NCI-H2029 (cell line): Measurements from ENCODE around the gene FKBP4.

Experiments used
- DNase-seq: peaks from one replicate; lab custom pipeline; 2025; lab: John Stamatoyannopoulos, UW

The FKBP4 gene

DNA sequence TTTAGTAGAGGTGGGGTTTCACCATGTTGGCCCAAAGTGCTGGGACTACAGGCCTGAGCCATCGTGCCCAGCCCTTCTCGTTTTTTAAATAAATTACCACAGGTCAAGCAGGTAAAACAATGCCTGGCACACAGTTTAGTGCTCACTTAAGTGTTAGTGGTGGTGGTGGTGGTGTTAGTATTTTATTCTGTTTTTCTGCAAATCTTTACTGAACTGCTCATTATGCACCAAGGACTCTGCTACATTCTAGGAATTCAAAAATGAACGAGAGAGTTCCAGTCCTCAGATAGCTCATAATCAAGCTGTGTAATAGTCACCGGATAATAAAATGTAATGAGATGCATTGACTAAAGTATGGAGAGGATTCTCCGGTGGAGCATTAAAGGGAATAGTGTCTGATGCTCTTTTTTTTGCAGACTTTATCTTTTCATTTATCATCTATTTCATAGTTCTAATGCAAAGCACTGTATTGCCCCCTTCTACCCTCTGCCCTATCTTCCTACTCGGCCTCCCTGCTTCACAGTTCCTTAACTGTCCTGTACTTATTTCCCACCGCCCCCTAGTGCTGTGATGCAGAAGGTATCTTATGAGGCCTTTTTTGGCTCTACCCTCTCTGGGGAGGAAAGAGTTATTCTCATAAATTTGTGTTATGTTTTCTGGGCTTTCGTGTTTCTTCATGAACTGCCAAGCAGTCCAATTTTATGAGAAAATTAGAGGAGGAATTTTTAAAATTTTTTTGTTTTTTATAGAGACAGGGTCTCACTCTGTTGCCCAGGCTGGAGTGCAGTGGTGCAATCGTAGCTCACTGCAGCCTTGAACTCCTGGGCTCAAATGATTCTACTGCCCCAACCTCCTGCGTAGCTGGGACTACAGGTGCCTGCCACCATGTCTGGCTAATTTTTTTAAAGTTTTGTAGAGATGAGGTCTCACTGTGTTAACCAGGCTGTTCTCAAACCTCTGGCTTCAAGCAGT, 18.7 kb downstream of the FKBP4 start:
- peak; percentile 47 for DNase-seq

DNA sequence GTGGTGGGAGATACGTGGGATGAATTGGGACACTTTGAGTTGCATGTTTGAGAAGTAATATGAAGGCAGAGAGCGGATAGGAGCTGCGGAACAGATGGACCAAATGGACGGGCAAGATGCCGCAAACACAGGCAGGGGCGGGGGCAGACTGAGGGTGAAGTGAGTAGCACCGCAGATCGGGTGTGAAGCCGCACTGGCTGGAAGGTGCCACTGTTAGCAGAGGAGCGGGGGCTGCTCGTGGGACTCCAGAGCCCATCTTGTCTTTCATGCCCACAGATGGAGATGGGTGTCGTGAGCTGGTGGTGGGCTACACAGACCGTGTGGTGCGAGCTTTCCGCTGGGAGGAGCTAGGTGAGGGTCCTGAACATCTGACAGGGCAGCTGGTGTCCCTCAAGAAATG, 25.0 kb downstream of the FKBP4 start:
- DNase-seq: no peak

GRCh38 chr12:2820432-2820831, 25.7 kb downstream of the FKBP4 start:
- DNase-seq: no peak

DNA sequence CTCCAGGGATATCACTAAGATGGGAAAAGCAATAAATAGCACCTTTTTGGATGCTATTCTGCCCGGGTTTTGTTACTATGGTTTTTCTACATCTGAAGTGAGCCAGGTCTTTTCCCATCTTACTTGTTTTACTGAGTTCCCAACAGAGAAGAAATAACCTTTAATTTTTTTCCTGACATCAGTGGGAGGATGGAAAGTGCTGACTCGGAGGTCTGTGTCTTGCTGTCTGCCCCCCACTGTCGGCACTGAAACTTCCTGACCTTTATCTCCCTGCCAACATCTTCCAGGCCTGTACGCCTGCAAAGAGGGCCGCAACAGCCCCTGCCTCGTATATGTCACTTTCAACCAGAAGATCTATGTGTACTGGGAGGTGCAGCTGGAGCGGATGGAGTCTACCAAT, 28.7 kb downstream of the FKBP4 start:
- DNase-seq: no peak

DNA sequence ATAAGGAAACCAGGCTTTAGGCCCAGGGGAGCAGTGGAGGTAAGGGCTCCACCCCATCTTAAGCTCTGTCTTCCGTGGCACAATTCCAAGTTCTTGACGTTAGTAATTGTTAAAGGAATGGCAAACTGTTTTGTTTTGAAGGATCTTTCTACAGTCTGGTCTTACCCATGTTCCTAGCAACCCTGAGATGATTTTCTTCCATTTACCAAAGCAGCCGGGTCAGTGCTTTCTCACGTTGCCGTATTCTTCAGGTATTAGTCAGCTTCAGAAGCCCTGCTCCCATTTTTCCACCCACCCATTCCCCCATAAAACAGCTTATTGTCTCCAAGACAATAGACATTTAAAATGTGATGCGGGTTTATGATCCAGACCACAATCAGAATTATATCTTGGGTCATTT, 29.8 kb downstream of the FKBP4 start:
- no peak for DNase-seq

- DNase-seq: no peak
Observed at GRCh38 chr12:2825132-2825531, 30.4 kb downstream of the FKBP4 start.

DNA sequence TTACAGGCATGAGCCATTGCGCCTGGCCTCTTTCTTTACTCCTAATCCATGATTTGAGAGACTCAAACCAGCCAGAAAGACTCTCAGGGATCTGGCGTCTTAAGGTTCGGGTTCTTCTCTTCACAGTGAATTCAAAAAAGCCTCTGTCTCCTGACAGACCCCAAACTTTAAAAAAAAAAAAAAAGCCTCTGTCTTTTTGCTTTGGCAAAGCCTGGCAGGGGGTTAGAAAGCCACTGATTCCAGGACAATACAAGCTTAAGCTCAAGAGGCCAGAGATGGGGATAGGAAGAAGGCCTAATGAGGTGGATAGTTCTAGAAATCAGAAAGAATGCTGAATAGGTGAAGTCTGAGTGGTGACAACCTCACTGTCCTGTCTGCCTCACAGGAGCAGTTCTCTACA, 31.3 kb downstream of the FKBP4 start:
- no peak for DNase-seq

DNA sequence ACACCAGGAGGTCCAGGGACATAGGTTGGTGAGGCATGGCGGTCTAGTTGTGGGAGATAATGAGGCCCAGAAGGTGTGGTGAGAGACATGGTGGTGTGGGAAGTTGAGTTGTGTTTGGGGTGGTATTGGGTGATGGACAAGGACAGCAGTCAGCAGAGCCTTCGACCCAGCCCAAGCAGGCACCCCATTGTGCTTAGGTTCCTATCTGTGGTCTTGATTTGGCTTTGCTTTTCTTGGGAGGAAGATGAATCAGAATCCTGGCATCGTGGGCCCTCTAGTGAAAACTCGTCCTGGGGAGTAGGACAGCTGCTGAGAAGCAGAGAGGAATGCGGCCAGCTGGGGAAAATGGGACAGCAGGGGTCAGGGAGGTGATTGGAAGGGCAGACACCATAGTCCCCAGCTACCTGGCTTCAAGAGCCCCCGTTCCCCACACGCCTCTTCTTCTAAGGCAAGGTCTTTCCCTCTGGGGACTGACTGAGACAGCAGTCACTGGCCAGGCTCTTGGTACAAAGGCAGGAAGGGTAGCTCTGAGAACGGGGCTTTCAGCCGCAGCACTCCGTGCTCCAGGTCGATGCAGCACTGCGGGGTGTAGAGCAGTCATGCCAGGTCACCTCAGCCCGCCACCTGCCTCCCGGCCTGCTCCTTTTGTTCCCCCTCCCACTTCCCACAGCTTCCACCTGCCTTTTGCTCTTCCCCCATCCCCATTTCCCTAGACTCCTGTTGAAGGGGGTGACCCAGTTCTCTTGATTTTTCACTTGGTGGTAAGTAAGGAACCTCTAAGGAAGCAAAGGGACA, 32.1 kb downstream of the FKBP4 start:
- DNase-seq: no peak

DNA sequence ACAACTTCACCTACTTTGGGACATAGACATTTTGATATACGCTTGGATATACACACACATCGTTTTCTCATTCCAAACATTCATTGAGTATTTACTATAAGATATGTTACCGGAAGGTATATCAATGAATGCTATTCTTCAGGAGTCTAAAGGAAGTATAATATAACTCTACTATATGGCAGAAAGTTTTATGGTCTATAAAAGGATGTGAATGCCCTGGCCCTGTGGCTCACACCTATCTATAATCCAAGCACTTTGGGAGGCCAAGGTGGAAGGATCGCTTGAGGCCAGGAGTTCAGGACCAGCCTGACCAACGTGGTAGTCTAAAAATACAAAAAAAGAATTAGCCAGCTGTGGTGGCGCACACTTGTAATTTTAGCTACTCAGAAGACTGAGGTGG, 34.5 kb downstream of the FKBP4 start:
- no peak for DNase-seq

DNA sequence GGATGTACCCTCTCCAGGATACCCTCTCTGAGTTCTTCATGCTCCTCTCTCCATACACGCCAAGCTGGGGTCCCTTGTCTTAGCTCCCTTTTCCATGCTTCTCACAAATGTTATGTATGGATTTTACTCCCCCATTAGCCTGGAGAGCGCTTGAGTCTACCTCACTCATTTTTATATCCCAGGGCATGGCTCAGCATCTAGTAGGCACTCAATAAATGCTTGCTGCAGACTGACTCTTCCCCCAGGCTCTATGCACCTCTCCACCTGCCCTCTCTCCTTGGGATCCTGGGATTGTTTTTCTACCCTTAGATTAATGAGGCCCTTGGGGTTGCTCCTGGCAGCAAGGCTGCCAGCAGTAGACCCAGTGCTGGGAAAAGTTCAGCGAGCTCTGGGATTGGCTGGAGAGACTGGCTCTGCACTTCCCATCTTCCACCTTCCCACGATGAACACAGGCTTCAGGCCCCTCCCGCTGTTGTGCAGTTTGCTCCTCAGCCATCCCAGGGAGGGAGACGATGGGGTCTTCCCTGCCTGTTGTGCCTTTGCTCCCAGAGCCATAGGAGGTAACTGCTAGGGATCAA, 37.9 kb downstream of the FKBP4 start:
- DNase-seq: no peak

DNA sequence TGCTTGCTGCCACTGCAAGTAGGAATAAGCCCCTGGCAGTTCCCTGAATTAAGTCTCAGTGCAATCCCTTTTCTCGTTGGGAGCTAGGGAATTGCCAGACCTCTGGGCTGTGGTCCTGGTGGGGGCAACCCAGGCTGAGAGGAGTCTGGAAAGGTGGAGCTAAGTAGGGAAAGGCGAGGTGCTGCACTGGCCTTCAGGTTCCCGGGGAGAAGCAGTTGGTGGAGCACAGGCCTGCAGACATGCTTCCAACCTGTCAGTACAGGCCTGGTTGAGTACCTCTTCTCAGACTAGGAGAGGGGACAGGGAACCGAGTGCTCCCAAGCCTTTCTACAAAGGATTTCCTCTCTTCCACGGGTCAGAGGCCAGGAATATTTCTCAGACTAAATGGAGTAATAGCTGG, 38.6 kb downstream of the FKBP4 start:
- DNase-seq: no peak

DNA sequence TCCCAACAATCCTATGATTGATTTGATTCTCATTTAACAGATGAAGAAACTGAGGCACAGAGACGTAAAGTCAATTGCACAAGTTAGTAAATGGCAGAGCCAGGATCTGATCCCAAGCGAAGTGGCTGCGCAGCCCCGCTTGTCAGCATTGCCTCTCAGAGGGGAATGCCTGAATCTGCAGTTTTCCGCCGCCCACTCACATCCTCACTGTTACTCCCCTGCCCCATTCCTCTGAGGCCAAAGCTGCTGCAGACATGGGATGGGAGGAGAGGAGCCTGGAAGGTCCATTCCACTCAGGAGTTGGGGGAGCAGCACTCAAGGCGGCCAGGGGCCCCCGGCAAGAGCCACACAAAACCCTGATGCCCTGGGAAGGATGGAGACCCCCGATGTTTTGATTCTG, 39.0 kb downstream of the FKBP4 start:
- DNase-seq: no peak

DNA sequence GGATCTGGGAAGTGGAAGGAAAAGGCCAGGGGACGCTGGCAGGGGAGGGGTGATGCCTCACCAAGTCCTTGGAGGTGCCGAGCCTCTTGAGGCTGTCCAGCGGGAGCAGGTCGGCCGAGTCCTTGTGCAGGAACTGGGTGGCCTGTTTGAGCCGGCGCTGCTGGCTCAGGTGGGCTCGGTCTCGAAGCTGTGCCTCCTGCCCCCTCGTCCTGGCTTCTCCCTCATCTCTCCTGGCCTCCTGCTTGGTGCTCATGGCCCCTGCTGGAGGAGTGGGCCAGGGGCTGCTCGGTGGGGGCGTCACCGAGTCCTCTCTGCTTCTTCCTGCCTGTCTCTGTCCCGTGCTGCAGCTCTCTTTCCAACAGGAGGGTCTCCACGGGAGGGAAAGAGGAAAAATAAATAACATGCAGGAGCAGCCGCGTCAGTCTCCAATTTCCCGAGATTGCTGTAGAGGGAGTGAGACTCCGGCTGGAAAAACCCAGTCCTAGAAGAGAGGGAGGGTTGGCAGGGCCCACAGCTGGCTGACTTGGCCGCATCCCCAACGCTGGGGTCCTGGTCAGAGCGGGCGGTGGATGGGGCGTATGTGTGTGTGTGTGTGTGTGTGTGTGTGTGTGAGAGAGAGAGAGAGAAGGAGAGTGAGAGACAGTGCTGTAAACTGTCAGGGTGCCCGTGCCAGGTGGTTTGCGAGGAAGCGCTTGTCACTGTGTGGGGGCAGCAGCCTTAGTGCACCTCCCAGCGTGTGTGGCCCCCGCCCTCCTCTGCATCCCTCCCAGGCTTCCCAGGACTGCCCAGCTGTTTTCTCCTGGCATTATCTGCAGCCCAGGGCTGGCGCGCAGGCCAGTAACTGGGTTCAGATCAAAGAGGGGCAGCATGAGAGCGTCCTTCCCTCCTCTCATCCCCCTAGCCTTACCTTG, 40.1 kb downstream of the FKBP4 start, which contains the start of gene NRIP2:
NRIP2 (minus strand) TSS at position 455 of the 911 bp plus-strand sequence; CDS start at position 403, 52 bp downstream.
- peak; percentile 8 for DNase-seq

DNA sequence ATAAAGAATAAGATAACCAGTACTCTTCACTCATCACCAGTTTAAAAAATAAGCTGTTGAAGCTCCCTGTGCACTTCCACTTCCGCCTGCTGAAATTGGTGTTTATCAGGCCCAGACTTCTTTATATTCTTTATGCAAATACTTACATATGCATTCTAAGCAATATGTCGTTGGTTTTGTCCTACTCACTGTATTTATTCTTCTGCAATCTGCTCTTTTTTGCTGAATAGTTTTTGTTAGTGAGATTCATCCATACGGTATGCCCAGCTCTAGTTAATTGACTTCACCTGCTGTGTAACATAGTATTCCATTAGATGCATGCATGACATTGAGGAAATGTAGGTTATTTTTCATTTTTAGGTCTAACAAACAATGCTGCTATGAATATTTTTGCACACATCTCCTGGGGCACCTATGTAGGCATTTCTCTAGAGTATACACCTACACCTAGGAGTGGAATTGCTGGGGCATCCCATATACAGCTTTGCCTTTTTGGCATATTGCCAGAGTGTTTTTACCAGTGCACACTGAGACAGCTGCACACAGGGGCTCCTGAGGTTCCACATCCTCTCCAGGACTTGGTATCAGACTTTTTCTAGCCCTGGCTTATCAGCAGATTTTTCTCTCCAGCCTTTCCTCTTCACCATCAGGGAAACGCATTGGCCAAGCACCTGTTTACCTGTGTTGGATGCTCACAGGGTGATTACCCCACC, 41.1 kb downstream of the FKBP4 start:
- DNase-seq: no peak

DNA sequence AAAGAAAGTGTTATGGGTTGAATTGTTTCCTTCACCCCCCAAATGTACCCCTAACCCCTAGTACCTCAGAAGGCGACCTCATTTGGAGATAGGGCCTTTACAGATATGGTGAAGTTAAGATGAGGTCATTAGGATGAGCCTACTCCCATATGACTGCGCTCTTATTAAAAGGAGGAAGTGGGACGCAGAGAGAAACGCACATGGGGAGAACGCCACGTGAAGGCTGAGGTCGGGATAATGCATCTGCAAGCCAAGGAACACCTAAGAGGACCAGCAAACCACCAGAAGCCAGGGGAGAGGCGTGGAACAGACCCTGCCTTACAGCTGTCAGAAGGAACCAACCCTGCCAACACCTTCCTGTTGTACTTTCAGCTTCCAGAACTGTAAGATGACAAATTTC, 41.8 kb downstream of the FKBP4 start:
- no peak for DNase-seq

DNA sequence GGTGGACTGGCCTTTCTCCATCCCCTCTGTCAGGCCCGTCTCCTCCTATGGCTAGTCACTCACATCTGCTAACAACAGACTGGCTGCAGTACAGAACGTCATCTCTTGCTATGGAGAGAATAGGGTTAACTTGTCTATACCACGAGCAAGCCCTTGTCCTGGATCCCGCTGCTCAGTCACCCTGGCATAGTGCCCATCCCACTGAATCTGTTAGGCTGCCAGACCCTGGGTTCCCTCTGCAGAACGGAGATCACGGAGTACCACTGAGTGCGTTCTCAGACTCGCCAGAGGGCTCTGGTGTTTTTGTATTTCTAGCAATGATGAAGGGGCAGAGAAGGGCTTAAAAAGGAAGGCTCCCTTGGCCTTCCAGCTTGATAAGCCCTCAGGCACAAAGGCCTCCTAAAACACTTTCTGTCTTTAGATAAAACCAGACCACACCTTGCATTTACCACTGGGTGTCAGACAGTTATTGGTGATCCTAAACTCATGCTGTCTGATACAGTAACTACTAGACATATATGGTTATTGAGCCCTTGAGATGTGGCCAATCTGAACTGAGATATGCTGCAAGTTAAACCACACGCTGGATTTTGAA, 46.4 kb downstream of the FKBP4 start:
- no peak for DNase-seq

GRCh38 chr12:2842948-2843347, 48.2 kb downstream of the FKBP4 start:
- no peak for DNase-seq

- DNase-seq: no peak
Observed at GRCh38 chr12:2844786-2845185, 50.0 kb downstream of the FKBP4 start.

GRCh38 chr12:2845280-2845679, 50.5 kb downstream of the FKBP4 start:
- DNase-seq: no peak

GRCh38 chr12:2851931-2852330, 57.2 kb downstream of the FKBP4 start:
- no peak for DNase-seq
